ENCODE data around the gene RTN1. TPM values are rescaled to one million over a fixed set of nuclear protein-coding genes. Genes with fewer than 3 reads are reported as not detected.

Gene RTN1
- total RNA-seq, 2 experiments from 2014 or later, result 0.14 TPM; not detected in 1

GRCh38 chr14:59601056-59601455 lies 269.5 kb downstream of the RTN1 start:
- intact Hi-C loops (cut with DNase I, micrococcal nuclease), result no loop called here
- ATAC-seq (ENCODE audit: poor library complexity) (no peak), DNase-seq (no peak)
- H3K9me3 Mint-ChIP-seq, result no peaks in the 10 kb centered on the region
- Histone ChIP-seq H3K4me3 (ENCODE audit: low read length) (no peak overlapping the region), H3K27me3 (ENCODE audit: control insufficient read depth in 1 of 2, insufficient read depth in 2 of 2, low read length in 2 of 2) (no peaks in the 10 kb centered on the region), H3K4me1 (ENCODE audit: insufficient read depth, low read length) (no peaks in the 10 kb centered on the region), H3K27ac (ENCODE audit: low read depth in 1 of 2, low read length in 2 of 2) (no peak overlapping the region), H3K9me3 (ENCODE audit: control insufficient read depth in 1 of 2, insufficient read depth in 1 of 2, low read length in 2 of 2) (no peaks in the 10 kb centered on the region), H3K36me3 (ENCODE audit: insufficient read depth, low read length) (no peaks in the 10 kb centered on the region)
- peaks cover 15% of the 10 kb centered on the region for H3K27me3 Mint-ChIP-seq
- ChIA-PET POLR2A (no interaction called here), CTCF (no interaction called here)
- H3K36me3 Mint-ChIP-seq (ENCODE audit: low read depth), result no peaks in the 10 kb centered on the region
- H3K27ac Mint-ChIP-seq, result no peak overlapping the region
- H3K4me1 Mint-ChIP-seq (ENCODE audit: low read depth), result no peaks in the 10 kb centered on the region
- no peak overlapping the region for H3K4me3 Mint-ChIP-seq
- TF ChIP-seq CTCF (IDR thresholded peaks at IDR 0.05), result no peak

GRCh38 chr14:59600211-59600945 lies 270.2 kb downstream of the RTN1 start:
- no peaks in the 10 kb centered on the region for H3K4me1 ChIP-seq (ENCODE audit: insufficient read depth, low read length)
- ChIA-PET CTCF (no interaction called here), POLR2A (no interaction called here)
- no peak for ATAC-seq (ENCODE audit: poor library complexity)
- Mint-ChIP-seq H3K4me1 (ENCODE audit: low read depth) (no peaks in the 10 kb centered on the region), H3K36me3 (ENCODE audit: low read depth) (no peaks in the 10 kb centered on the region), H3K4me3 (no peak overlapping the region), H3K27ac (no peak overlapping the region), H3K9me3 (no peaks in the 10 kb centered on the region), H3K27me3 (peaks cover 15% of the 10 kb centered on the region)
- no peaks in the 10 kb centered on the region for H3K27me3 ChIP-seq (ENCODE audit: control insufficient read depth in 1 of 2, insufficient read depth in 2 of 2, low read length in 2 of 2)
- no peaks in the 10 kb centered on the region for H3K36me3 ChIP-seq (ENCODE audit: insufficient read depth, low read length)
- no peak for DNase-seq
- intact Hi-C loops (cut with DNase I, micrococcal nuclease), result no loop called here
- H3K4me3 ChIP-seq (ENCODE audit: low read length), result no peak overlapping the region
- no peak overlapping the region for H3K27ac ChIP-seq (ENCODE audit: low read depth in 1 of 2, low read length in 2 of 2)
- no peaks in the 10 kb centered on the region for H3K9me3 ChIP-seq (ENCODE audit: control insufficient read depth in 1 of 2, insufficient read depth in 1 of 2, low read length in 2 of 2)
- TF ChIP-seq CTCF (IDR thresholded peaks at IDR 0.05), result no peak

- peaks cover 0 to 3% of the 10 kb centered on the region in 2 experiments for H3K9me3 ChIP-seq (ENCODE audit: control insufficient read depth in 1 of 2, insufficient read depth in 1 of 2, low read length in 2 of 2)
- peaks cover 0 to 2% of the 10 kb centered on the region in 2 experiments for H3K27me3 ChIP-seq (ENCODE audit: control insufficient read depth in 1 of 2, insufficient read depth in 2 of 2, low read length in 2 of 2)
- H3K36me3 ChIP-seq (ENCODE audit: insufficient read depth, low read length), result no peaks in the 10 kb centered on the region
- DNase-seq (no peak), ATAC-seq (ENCODE audit: poor library complexity) (no peak)
- peaks cover 19% of the 10 kb centered on the region for H3K27me3 Mint-ChIP-seq
- intact Hi-C loops (cut with DNase I, micrococcal nuclease), result no loop called here
- no peak overlapping the region for H3K27ac ChIP-seq (ENCODE audit: low read depth in 1 of 2, low read length in 2 of 2)
- ChIA-PET POLR2A (no interaction called here), CTCF (no interaction called here)
- no peak for TF ChIP-seq CTCF (IDR thresholded peaks at IDR 0.05)
- peaks cover 3% of the 10 kb centered on the region for H3K9me3 Mint-ChIP-seq
- H3K36me3 Mint-ChIP-seq (ENCODE audit: low read depth), result no peaks in the 10 kb centered on the region
- no peaks in the 10 kb centered on the region for H3K4me1 ChIP-seq (ENCODE audit: insufficient read depth, low read length)
- no peaks in the 10 kb centered on the region for H3K4me1 Mint-ChIP-seq (ENCODE audit: low read depth)
- H3K27ac Mint-ChIP-seq, result no peak overlapping the region
- no peak overlapping the region for H3K4me3 Mint-ChIP-seq
- H3K4me3 ChIP-seq (ENCODE audit: low read length), result no peak overlapping the region
Measured at GRCh38 chr14:59595071-59595470, 275.5 kb downstream of the RTN1 start.
